ENCODE data around the gene CCSER1. TPM values are rescaled to one million over a fixed set of nuclear protein-coding genes. Genes with fewer than 3 reads are reported as not detected.

The CCSER1 gene
- total and polyA plus RNA-seq, 4 donors: 0.61 to 23.0 (median 3.8) TPM

DNA sequence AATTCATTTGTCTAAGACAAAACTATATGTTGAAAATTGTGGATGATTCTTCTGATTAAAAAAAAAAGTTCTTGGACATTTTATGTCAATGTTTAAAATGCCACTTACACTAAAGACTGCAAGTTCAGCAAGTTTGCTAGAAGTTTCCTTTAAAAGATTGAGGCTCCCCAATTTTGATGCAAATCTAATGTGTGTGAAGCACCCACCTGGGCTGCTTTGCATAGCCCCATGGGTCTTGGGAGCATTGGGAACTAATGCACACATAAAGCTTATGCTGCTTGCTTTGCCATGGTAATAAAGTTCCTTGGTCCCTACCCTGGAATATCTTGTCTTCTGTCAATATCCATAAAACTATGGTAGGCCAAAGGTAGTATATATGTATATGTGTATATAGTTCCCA is 1450.7 kb downstream of the CCSER1 start:
- H3K4me3 ChIP-seq: no peak overlapping the region
- H3K27me3 ChIP-seq (ENCODE audit: control insufficient read depth in 3 of 3, insufficient read depth in 3 of 3, low read length in 2 of 3): no peaks in the 10 kb centered on the region
- no peak overlapping the region for H3K27ac ChIP-seq (ENCODE audit: low read depth in 1 of 2, low read length in 1 of 2)
- H3K4me1 ChIP-seq (ENCODE audit: control insufficient read depth in 5 of 5, insufficient read depth in 5 of 5, low read length in 5 of 5): no peaks in the 10 kb centered on the region
- TF ChIP-seq, protein P1, sequence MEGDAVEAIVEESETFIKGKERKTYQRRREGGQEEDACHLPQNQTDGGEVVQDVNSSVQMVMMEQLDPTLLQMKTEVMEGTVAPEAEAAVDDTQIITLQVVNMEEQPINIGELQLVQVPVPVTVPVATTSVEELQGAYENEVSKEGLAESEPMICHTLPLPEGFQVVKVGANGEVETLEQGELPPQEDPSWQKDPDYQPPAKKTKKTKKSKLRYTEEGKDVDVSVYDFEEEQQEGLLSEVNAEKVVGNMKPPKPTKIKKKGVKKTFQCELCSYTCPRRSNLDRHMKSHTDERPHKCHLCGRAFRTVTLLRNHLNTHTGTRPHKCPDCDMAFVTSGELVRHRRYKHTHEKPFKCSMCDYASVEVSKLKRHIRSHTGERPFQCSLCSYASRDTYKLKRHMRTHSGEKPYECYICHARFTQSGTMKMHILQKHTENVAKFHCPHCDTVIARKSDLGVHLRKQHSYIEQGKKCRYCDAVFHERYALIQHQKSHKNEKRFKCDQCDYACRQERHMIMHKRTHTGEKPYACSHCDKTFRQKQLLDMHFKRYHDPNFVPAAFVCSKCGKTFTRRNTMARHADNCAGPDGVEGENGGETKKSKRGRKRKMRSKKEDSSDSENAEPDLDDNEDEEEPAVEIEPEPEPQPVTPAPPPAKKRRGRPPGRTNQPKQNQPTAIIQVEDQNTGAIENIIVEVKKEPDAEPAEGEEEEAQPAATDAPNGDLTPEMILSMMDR (IDR thresholded peaks at IDR 0.05; ENCODE audit: control extremely low read depth, extremely low read depth): no peak
- H3K36me3 ChIP-seq (ENCODE audit: control insufficient read depth in 4 of 4, insufficient read depth in 4 of 4, low read length in 4 of 4): no peaks in the 10 kb centered on the region
- no peak overlapping the region for H3K9ac ChIP-seq (ENCODE audit: insufficient read depth in 1 of 2, low read length in 2 of 2)
- DNase-seq: no peak
- peaks cover 0 to 1% (median 0%) of the 10 kb centered on the region in 4 donors for H3K9me3 ChIP-seq (ENCODE audit: control insufficient read depth in 4 of 4, insufficient read depth in 3 of 4, low read length in 3 of 4)
- ATAC-seq (ENCODE audit: insufficient read depth, low FRiP score): no peak

DNA sequence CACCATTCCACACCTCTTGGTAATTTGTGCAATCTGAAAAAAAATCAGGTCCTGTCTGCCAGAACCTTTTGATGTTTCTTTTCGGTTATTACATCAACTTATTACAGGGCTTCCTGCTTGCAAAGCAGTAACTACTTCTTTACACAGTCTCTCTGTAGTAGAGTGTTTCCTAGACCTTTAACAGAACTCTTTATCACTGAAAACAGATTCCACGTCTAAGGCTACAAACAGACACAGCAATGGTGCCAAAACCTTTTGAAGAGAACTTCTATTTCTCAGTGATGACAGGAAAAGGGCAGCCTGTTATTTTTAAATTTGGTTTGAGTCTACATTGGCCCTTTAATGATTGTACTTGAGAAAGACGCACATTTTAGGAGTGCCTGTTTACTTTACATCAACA is 1463.1 kb downstream of the CCSER1 start:
- no peaks in the 10 kb centered on the region for H3K27me3 ChIP-seq (ENCODE audit: control insufficient read depth in 3 of 3, insufficient read depth in 3 of 3, low read length in 2 of 3)
- DNase-seq (no peak), ATAC-seq (ENCODE audit: insufficient read depth, low FRiP score) (no peak)
- H3K27ac ChIP-seq (ENCODE audit: low read depth in 1 of 2, low read length in 1 of 2): no peak overlapping the region
- TF ChIP-seq, protein P1 (IDR thresholded peaks at IDR 0.05; ENCODE audit: control extremely low read depth, extremely low read depth): no peak
- no peaks in the 10 kb centered on the region for H3K9me3 ChIP-seq (ENCODE audit: control insufficient read depth in 4 of 4, insufficient read depth in 3 of 4, low read length in 3 of 4)
- no peak overlapping the region for H3K4me3 ChIP-seq
- 45 to 57% methylated on average over 3 of the region's 3 CpGs for WGBS, 2 donors
- H3K4me1 ChIP-seq (ENCODE audit: control insufficient read depth in 5 of 5, insufficient read depth in 5 of 5, low read length in 5 of 5): no peaks in the 10 kb centered on the region
- H3K9ac ChIP-seq (ENCODE audit: insufficient read depth in 1 of 2, low read length in 2 of 2): no peak overlapping the region
- no peaks in the 10 kb centered on the region for H3K36me3 ChIP-seq (ENCODE audit: control insufficient read depth in 4 of 4, insufficient read depth in 4 of 4, low read length in 4 of 4)

DNA sequence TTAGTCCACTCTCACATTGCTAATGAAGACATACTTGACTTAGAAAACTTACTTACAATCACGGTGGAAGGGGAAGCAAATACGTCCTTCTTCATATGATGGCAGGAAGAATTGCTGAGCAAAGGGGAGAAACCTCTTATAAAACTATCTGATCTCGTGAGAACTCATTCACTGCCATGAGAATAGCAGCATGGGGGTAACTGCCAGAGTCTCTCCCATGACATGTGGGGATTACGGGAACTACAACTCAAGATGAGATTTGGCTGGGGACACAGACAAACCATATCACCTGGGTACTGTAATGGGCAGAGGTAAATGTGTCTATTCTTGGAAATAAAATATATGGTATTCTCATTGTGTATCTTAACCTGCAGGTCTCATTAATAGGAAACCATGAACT is 1464.9 kb downstream of the CCSER1 start:
- TF ChIP-seq, protein P1 (IDR thresholded peaks at IDR 0.05; ENCODE audit: control extremely low read depth, extremely low read depth): no peak
- Histone ChIP-seq H3K27ac (ENCODE audit: low read depth in 1 of 2, low read length in 1 of 2) (no peak overlapping the region), H3K36me3 (ENCODE audit: control insufficient read depth in 4 of 4, insufficient read depth in 4 of 4, low read length in 4 of 4) (no peaks in the 10 kb centered on the region), H3K9me3 (ENCODE audit: control insufficient read depth in 4 of 4, insufficient read depth in 3 of 4, low read length in 3 of 4) (no peaks in the 10 kb centered on the region), H3K4me3 (no peak overlapping the region), H3K27me3 (ENCODE audit: control insufficient read depth in 3 of 3, insufficient read depth in 3 of 3, low read length in 2 of 3) (no peaks in the 10 kb centered on the region), H3K4me1 (ENCODE audit: control insufficient read depth in 5 of 5, insufficient read depth in 5 of 5, low read length in 5 of 5) (no peaks in the 10 kb centered on the region), H3K9ac (ENCODE audit: insufficient read depth in 1 of 2, low read length in 2 of 2) (no peak overlapping the region)
- DNase-seq (no peak), ATAC-seq (ENCODE audit: insufficient read depth, low FRiP score) (no peak)
- WGBS, 2 donors: 66 to 87% methylated on average over 4 of the region's 4 CpGs

DNA sequence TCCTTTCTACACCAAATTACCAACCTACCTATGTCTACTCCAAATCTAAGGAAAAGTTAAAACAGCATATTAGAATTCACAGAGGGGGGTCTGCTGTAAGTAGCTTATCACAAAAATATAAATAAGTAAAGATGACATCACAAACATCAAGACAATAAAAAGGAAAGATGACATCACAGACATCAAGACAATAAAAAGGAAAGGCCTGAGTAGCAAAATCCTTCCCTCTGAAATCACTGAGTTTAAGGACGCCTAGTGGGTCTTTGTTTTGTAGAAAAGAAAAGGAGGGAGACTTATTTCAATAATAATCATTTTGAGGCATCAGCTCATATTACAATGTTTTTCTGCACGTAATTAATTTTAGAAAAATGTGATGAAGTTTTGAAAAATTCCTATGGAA is 1469.5 kb downstream of the CCSER1 start:
- TF ChIP-seq, protein P1 (IDR thresholded peaks at IDR 0.05; ENCODE audit: control extremely low read depth, extremely low read depth): no peak
- Histone ChIP-seq H3K4me3 (no peak overlapping the region), H3K27me3 (ENCODE audit: control insufficient read depth in 3 of 3, insufficient read depth in 3 of 3, low read length in 2 of 3) (no peaks in the 10 kb centered on the region), H3K9ac (ENCODE audit: insufficient read depth in 1 of 2, low read length in 2 of 2) (no peak overlapping the region), H3K9me3 (ENCODE audit: control insufficient read depth in 4 of 4, insufficient read depth in 3 of 4, low read length in 3 of 4) (no peaks in the 10 kb centered on the region), H3K27ac (ENCODE audit: low read depth in 1 of 2, low read length in 1 of 2) (no peak overlapping the region), H3K4me1 (ENCODE audit: control insufficient read depth in 5 of 5, insufficient read depth in 5 of 5, low read length in 5 of 5) (no peaks in the 10 kb centered on the region), H3K36me3 (ENCODE audit: control insufficient read depth in 4 of 4, insufficient read depth in 4 of 4, low read length in 4 of 4) (no peaks in the 10 kb centered on the region)
- ATAC-seq (ENCODE audit: insufficient read depth, low FRiP score) (no peak), DNase-seq (no peak)
- 58 to 60% methylated on average over 2 of the region's 2 CpGs for WGBS, 2 donors
